Kidney epithelial cell (primary cell): ENCODE data around the gene CD74. TPM values are rescaled to one million over a fixed set of nuclear protein-coding genes. Genes with fewer than 3 reads are reported as not detected.

Source experiments
- DNase-seq: peaks from one replicate; pipeline ENCODE4 v3.0.0-alpha.2; 2010; ENCODE audit warnings: low read depth
- H3K27me3 ChIP-seq: 2 replicates; pipeline ENCODE4 v1.6.0; 2011; ENCODE audit warnings: low read length; ENCODE audit not compliant: control insufficient read depth, insufficient read depth
- H3K36me3 ChIP-seq: 2 replicates; pipeline ENCODE4 v1.5.1; 2011; ENCODE audit warnings: low read length; ENCODE audit not compliant: control insufficient read depth, insufficient read depth
- H3K4me3 ChIP-seq: 2 replicates; pipeline ENCODE4 v1.5.1; 2011; ENCODE audit warnings: low read depth, mild to moderate bottlenecking, control low read depth, low read length
- total RNA-seq: library from RNA; depleted of rRNA; stranded (reverse); fragments of >200 nt; gene quantifications from 2 replicates; pipeline ENCODE4 v1.2.3, GENCODE V29; 2015
- TF ChIP-seq, protein P1 (sequence below): IDR thresholded peaks from 2 replicates; pipeline ENCODE4 v1.5.1; 2011; ENCODE audit warnings: mild to moderate bottlenecking, moderate library complexity, low read length, control low read depth, inconsistent platforms; ENCODE audit not compliant: insufficient read depth, poor library complexity, severe bottlenecking

CD74 gene
- 119 and 126 TPM in 2 replicates for total RNA-seq

GRCh38 chr5:150412319-150413175 is at the start of gene CD74:
Gene CD74, minus strand, starts transcription at chr5:150412910. Its CDS starts 161 bp downstream, at chr5:150412749.
- H3K4me3 ChIP-seq, result peak within 1 kb of the TSS; percentile 33
- no peaks in the 10 kb centered on the region for H3K27me3 ChIP-seq
- TF ChIP-seq, protein P1, sequence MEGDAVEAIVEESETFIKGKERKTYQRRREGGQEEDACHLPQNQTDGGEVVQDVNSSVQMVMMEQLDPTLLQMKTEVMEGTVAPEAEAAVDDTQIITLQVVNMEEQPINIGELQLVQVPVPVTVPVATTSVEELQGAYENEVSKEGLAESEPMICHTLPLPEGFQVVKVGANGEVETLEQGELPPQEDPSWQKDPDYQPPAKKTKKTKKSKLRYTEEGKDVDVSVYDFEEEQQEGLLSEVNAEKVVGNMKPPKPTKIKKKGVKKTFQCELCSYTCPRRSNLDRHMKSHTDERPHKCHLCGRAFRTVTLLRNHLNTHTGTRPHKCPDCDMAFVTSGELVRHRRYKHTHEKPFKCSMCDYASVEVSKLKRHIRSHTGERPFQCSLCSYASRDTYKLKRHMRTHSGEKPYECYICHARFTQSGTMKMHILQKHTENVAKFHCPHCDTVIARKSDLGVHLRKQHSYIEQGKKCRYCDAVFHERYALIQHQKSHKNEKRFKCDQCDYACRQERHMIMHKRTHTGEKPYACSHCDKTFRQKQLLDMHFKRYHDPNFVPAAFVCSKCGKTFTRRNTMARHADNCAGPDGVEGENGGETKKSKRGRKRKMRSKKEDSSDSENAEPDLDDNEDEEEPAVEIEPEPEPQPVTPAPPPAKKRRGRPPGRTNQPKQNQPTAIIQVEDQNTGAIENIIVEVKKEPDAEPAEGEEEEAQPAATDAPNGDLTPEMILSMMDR, result no peak
- DNase-seq, result peak; percentile 66
- no peaks in the 10 kb centered on the region for H3K36me3 ChIP-seq

- Histone ChIP-seq H3K27me3 (no peaks in the 10 kb centered on the region), H3K36me3 (no peaks in the 10 kb centered on the region), H3K4me3 (no peak overlapping the region)
- TF ChIP-seq, protein P1, result no peak
- no peak for DNase-seq
These were observed 48.5 kb upstream of the CD74 start for GRCh38 chr5:150461231-150461630.

DNA sequence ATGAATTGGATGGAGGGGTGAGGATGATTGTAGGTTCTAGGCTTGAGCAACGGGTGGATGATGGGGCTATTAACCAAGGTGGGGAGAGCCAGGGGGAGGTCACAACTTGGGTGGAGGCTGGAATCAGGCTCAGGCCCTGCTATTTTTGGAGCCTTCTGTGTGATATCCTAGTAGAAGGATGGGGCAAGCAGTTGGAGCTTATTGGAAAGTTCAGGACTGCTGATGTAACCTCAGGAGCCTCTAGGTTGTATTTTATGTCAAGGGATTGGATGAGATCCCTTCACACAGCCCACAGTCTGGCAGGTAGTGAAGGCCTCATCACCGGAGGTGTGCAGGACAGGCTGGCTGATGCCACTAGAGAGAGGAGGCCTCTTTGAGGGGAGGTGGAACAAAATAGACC is 48.1 kb upstream of the CD74 start:
- H3K4me3 ChIP-seq, result no peak overlapping the region
- H3K36me3 ChIP-seq, result no peaks in the 10 kb centered on the region
- DNase-seq, result no peak
- TF ChIP-seq, protein P1, result no peak
- H3K27me3 ChIP-seq, result no peaks in the 10 kb centered on the region

- Histone ChIP-seq H3K4me3 (no peak overlapping the region), H3K36me3 (no peaks in the 10 kb centered on the region), H3K27me3 (no peaks in the 10 kb centered on the region)
- TF ChIP-seq, protein P1, result peak; percentile 88
- no peak for DNase-seq
These were observed 46.3 kb upstream of the CD74 start for GRCh38 chr5:150458802-150459557.

DNA sequence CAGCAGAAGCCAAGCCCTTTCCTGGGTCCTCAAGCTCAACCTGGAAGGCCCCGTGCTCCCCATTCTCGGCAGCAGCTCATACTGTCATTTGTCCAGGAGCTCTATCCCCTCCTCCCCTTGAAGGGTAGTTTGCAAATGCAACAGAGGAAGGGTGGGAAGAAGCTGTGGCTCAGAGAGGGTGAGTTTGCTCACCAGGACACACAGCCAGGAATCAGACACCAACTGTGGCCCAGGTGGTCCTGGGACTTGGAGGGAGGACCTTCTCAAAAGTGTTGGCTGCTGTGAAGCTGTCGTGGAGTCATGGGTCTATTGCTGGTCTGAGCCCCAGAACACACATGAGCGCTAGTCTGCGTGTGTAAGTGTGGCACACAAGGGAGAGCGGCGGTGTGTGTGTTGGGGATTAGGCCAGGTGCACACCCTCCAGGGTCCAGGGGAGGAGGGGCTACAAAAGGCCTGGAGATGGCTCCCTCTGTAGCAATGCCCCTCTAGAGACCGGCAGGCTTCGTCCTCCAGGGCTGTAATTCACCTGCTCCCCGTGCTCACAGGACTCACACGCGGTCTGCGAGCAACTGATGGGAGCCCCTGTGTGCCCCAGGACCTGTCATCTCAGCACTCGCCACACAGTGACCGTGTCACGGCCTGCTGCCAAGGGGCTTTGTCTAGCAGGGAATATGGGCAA is 45.0 kb upstream of the CD74 start:
- no peak overlapping the region for H3K4me3 ChIP-seq
- TF ChIP-seq, protein P1, result no peak
- no peaks in the 10 kb centered on the region for H3K27me3 ChIP-seq
- no peaks in the 10 kb centered on the region for H3K36me3 ChIP-seq
- no peak for DNase-seq
